H9 (cell line): Measurements from ENCODE around the gene SSNA1. TPM values are rescaled to one million over a fixed set of nuclear protein-coding genes. Genes with fewer than 3 reads are reported as not detected.

Experiments
- DNase-seq: peaks from one replicate; pipeline ENCODE4 v3.0.0-alpha.2; 2017
- H2AFZ ChIP-seq: one replicate; pipeline ENCODE4 v1.6.1; 2013; ENCODE audit warnings: mild to moderate bottlenecking, low read length, control low read depth, moderate library complexity
- H2AK5ac ChIP-seq: 2 replicates; pipeline ENCODE4 v1.6.1; 2013; ENCODE audit warnings: low read length, control low read depth, mixed read lengths; ENCODE audit not compliant: insufficient read length
- H2BK120ac ChIP-seq: one replicate; pipeline ENCODE4 v1.6.1; 2013; ENCODE audit warnings: low read depth, mild to moderate bottlenecking, low read length, control low read depth, inconsistent platforms; ENCODE audit not compliant: poor library complexity, severe bottlenecking
- H2BK12ac ChIP-seq: 2 replicates; pipeline ENCODE4 v1.6.1; 2013; ENCODE audit warnings: low read length, control low read depth, mixed read lengths, low read depth; ENCODE audit not compliant: insufficient read length
- H2BK15ac ChIP-seq: 2 replicates; pipeline ENCODE4 v1.6.1; 2013; ENCODE audit warnings: low read depth, low read length, control low read depth
- H2BK20ac ChIP-seq: one replicate; pipeline ENCODE4 v1.6.1; 2013; ENCODE audit warnings: low read depth, mild to moderate bottlenecking, low read length, control low read depth, inconsistent platforms; ENCODE audit not compliant: poor library complexity, severe bottlenecking
- H2BK5ac ChIP-seq: 2 replicates; pipeline ENCODE4 v1.6.1; 2013; ENCODE audit warnings: low read length, control low read depth, mixed read lengths; ENCODE audit not compliant: insufficient read length
- H3K14ac ChIP-seq: 2 replicates; pipeline ENCODE4 v1.6.1; 2013; ENCODE audit warnings: low read length, control low read depth; ENCODE audit not compliant: insufficient read depth
- H3K18ac ChIP-seq: 2 replicates; pipeline ENCODE4 v1.6.1; 2013; ENCODE audit warnings: low read depth, mild to moderate bottlenecking, mixed read lengths, low read length, control low read depth; ENCODE audit not compliant: insufficient read length
- H3K23ac ChIP-seq: 2 replicates; pipeline ENCODE4 v1.6.1; 2013; ENCODE audit warnings: low read length, control low read depth, mixed read lengths, low read depth; ENCODE audit not compliant: insufficient read length
- H3K23me2 ChIP-seq: 2 replicates; pipeline ENCODE4 v1.6.1; 2013; ENCODE audit warnings: low read depth, mild to moderate bottlenecking, mixed read lengths, low read length, control low read depth; ENCODE audit not compliant: insufficient read length, poor library complexity, severe bottlenecking
- H3K27ac ChIP-seq: 2 replicates; pipeline ENCODE4 v1.5.1; 2013; ENCODE audit warnings: low read length, control low read depth, mixed read lengths, low read depth; ENCODE audit not compliant: insufficient read length
- H3K27me3 ChIP-seq: 2 replicates; pipeline ENCODE4 v1.6.1; 2013; ENCODE audit warnings: low read length, control low read depth, inconsistent platforms; ENCODE audit not compliant: insufficient read depth
- H3K4ac ChIP-seq: 2 replicates; pipeline ENCODE4 v1.6.1; 2013; ENCODE audit warnings: low read depth, mild to moderate bottlenecking, control low read depth, inconsistent platforms, low read length, moderate library complexity
- H3K4me1 ChIP-seq: 2 replicates; pipeline ENCODE4 v1.6.1; 2013; ENCODE audit warnings: low read length, control low read depth, inconsistent platforms; ENCODE audit not compliant: insufficient read depth
- H3K4me2 ChIP-seq: 2 replicates; pipeline ENCODE4 v1.6.1; 2013; ENCODE audit warnings: low read length, control low read depth, mixed read lengths; ENCODE audit not compliant: insufficient read length, insufficient read depth
- H3K56ac ChIP-seq: 2 replicates; pipeline ENCODE4 v1.6.1; 2013; ENCODE audit warnings: low read depth, mild to moderate bottlenecking, mixed read lengths, low read length, control low read depth; ENCODE audit not compliant: insufficient read length
- H3K79me1 ChIP-seq: 2 replicates; pipeline ENCODE4 v1.6.1; 2013; ENCODE audit warnings: low read depth, mild to moderate bottlenecking, moderate library complexity, low read length, control low read depth, inconsistent platforms; ENCODE audit not compliant: insufficient read depth, poor library complexity, severe bottlenecking
- H3K79me2 ChIP-seq: 2 replicates; pipeline ENCODE4 v1.6.1; 2013; ENCODE audit warnings: low read length, control low read depth, inconsistent platforms; ENCODE audit not compliant: insufficient read depth
- H3K9ac ChIP-seq: 2 replicates; pipeline ENCODE4 v1.6.1; 2013; ENCODE audit warnings: low read length, control low read depth, mixed read lengths; ENCODE audit not compliant: insufficient read length; ENCODE audit errors: extremely low read depth
- H3K9me3 ChIP-seq: one replicate; pipeline ENCODE4 v1.6.1; 2013; ENCODE audit warnings: low read depth, low read length, inconsistent platforms; ENCODE audit not compliant: control insufficient read depth
- H3T11ph ChIP-seq: one replicate; pipeline ENCODE4 v1.6.1; 2013; ENCODE audit warnings: mild to moderate bottlenecking, low read length, control low read depth, inconsistent platforms
- H4K20me1 ChIP-seq: one replicate; pipeline ENCODE4 v1.6.1; 2013; ENCODE audit not compliant: control insufficient read depth, insufficient read length, insufficient read depth
- H4K5ac ChIP-seq: 2 replicates; pipeline ENCODE4 v1.6.1; 2013; ENCODE audit warnings: low read depth, mild to moderate bottlenecking, mixed read lengths, low read length, control low read depth; ENCODE audit not compliant: insufficient read length
- H4K8ac ChIP-seq: replicated peaks from 2 replicates; pipeline ENCODE4 v1.6.1; 2013; ENCODE audit warnings: low read length, control low read depth, mixed read lengths, low read depth; ENCODE audit not compliant: insufficient read length
- H4K91ac ChIP-seq: 2 replicates; pipeline ENCODE4 v1.6.1; 2013; ENCODE audit warnings: low read depth, mild to moderate bottlenecking, moderate library complexity, mixed read lengths, low read length, control low read depth; ENCODE audit not compliant: insufficient read length
- H3K27ac Mint-ChIP-seq, 3 experiments: 2 replicates in 2 of 3; 3 replicates in 1 of 3; pipeline ENCODE4 v1.8.0; 2020 to 2021; ENCODE audit warnings: mixed read lengths in 3 of 3, mild to moderate bottlenecking in 1 of 3, moderate library complexity in 1 of 3
- H3K27me3 Mint-ChIP-seq: 2 replicates; pipeline ENCODE4 v1.8.0; 2021; ENCODE audit warnings: low read depth, mild to moderate bottlenecking, moderate library complexity, mixed read lengths
- H3K36me3 Mint-ChIP-seq, 3 experiments: 2 replicates in 2 of 3; 3 replicates in 1 of 3; pipeline ENCODE4 v1.8.0; 2020 to 2021; ENCODE audit warnings: low read depth in 3 of 3, mixed read lengths in 3 of 3; ENCODE audit not compliant: insufficient read depth in 1 of 3
- H3K4me1 Mint-ChIP-seq, 2 experiments: 2 replicates each; pipeline ENCODE4 v1.8.0; 2020; ENCODE audit warnings: mixed read lengths in 2 of 2
- H3K4me3 Mint-ChIP-seq, 2 experiments: 2 replicates in 1 of 2; 3 replicates in 1 of 2; pipeline ENCODE4 v1.8.0; 2020 to 2021; ENCODE audit warnings: mild to moderate bottlenecking in 2 of 2, mixed read lengths in 2 of 2, moderate library complexity in 1 of 2
- H3K9me3 Mint-ChIP-seq, 2 experiments: 2 replicates in 1 of 2; 3 replicates in 1 of 2; pipeline ENCODE4 v1.8.0; 2020; ENCODE audit warnings: mild to moderate bottlenecking in 2 of 2, mixed read lengths in 2 of 2, moderate library complexity in 1 of 2
- WGBS: extraction: QIAGEN DNeasy Blood & Tissue Kit; methylation state at CpG from one replicate; pipeline ENCODE4 v1.1.7; 2013; ENCODE audit warnings: missing lambda C conversion rate, low lambda C conversion rate, mixed read lengths; ENCODE audit not compliant: insufficient read length; ENCODE audit errors: extremely low coverage; 5-methylcytosine and 5-hydroxymethylcytosine counted together
- total RNA-seq: library from RNA; stranded (reverse); gene quantifications from 2 replicates; pipeline ENCODE4 v1.2.1, GENCODE V29; 2021
- TF ChIP-seq, protein P1 (sequence below): fragments of 200-600 bp; sonication (generic); conservative IDR thresholded peaks from 3 replicates; pipeline ENCODE4 v1.8.0; 2021; ENCODE audit warnings: antibody characterized with exemption, mild to moderate bottlenecking

The SSNA1 gene
- total RNA-seq, 1 experiment from 2014 or later, result 69.2 TPM

DNA sequence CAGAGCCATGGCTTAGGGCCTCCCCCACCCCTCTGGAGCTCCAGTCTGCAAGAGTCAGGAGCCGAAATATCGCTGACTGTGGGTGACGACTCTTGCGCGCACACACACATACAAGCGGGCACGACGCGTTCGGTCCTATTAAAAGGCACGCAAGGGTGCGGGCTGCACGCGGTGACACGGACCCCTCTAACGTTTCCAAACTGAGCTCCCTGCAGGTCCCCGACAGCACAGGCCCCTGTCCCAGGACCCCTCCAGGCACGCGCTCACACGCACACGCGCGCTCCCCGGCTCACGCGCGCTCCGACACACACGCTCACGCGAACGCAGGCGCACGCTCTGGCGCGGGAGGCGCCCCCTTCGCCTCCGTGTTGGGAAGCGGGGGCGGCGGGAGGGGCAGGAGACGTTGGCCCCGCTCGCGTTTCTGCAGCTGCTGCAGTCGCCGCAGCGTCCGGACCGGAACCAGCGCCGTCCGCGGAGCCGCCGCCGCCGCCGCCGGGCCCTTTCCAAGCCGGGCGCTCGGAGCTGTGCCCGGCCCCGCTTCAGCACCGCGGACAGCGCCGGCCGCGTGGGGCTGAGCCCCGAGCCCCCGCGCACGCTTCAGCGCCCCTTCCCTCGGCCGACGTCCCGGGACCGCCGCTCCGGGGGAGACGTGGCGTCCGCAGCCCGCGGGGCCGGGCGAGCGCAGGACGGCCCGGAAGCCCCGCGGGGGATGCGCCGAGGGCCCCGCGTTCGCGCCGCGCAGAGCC lies 49.6 kb upstream of the SSNA1 start, which contains the start of gene GRIN1:
GRIN1 (plus strand) TSS at position 433 of the 746 bp plus-strand sequence. CDS start 333 bp downstream, outside the sequence.
- WGBS, result no CpG with 5 or more reads among the region's 104 CpGs
- DNase-seq, result peak; percentile 53
- H3K79me2 ChIP-seq, result no peaks in the 10 kb centered on the region

More for the DNA sequence above, 49.6 kb upstream of the SSNA1 start, which contains the start of gene GRIN1:
- H3K4me1 Mint-ChIP-seq, result peaks cover 0 to 12% of the 10 kb centered on the region in 2 experiments; a peak in 2 of 4 replicates
- no peak within 1 kb of the TSS for H2AFZ ChIP-seq
- peaks cover 2% of the 10 kb centered on the region for H4K20me1 ChIP-seq
- H2BK20ac ChIP-seq, result no peak within 1 kb of the TSS
- no peaks in the 10 kb centered on the region; a peak in 2 of 5 replicates for H3K9me3 Mint-ChIP-seq
- H3K9me3 ChIP-seq, result no peaks in the 10 kb centered on the region
- H4K8ac ChIP-seq, result no peak within 1 kb of the TSS
- H4K5ac ChIP-seq, result no peak within 1 kb of the TSS
- H3K18ac ChIP-seq, result no peak within 1 kb of the TSS
- no peak within 1 kb of the TSS for H2BK12ac ChIP-seq
- H3K56ac ChIP-seq, result no peak within 1 kb of the TSS
- H3K9ac ChIP-seq, result no peak within 1 kb of the TSS
- peaks cover 93% of the 10 kb centered on the region for H3K27me3 Mint-ChIP-seq
- H3K4ac ChIP-seq, result no peak within 1 kb of the TSS
- H3K27ac Mint-ChIP-seq, result peak within 1 kb of the TSS in 1 of 3 experiments; percentile 20; a peak in 1 of 7 replicates
- H3K4me1 ChIP-seq, result no peaks in the 10 kb centered on the region
- no peak within 1 kb of the TSS for H3K23ac ChIP-seq
- H2BK15ac ChIP-seq, result no peak within 1 kb of the TSS
- no peak within 1 kb of the TSS for H2BK5ac ChIP-seq
- no peaks in the 10 kb centered on the region for H3K79me1 ChIP-seq
- H3K27ac ChIP-seq, result no peak within 1 kb of the TSS
- H3T11ph ChIP-seq, result no peak within 1 kb of the TSS
- TF ChIP-seq, protein P1, sequence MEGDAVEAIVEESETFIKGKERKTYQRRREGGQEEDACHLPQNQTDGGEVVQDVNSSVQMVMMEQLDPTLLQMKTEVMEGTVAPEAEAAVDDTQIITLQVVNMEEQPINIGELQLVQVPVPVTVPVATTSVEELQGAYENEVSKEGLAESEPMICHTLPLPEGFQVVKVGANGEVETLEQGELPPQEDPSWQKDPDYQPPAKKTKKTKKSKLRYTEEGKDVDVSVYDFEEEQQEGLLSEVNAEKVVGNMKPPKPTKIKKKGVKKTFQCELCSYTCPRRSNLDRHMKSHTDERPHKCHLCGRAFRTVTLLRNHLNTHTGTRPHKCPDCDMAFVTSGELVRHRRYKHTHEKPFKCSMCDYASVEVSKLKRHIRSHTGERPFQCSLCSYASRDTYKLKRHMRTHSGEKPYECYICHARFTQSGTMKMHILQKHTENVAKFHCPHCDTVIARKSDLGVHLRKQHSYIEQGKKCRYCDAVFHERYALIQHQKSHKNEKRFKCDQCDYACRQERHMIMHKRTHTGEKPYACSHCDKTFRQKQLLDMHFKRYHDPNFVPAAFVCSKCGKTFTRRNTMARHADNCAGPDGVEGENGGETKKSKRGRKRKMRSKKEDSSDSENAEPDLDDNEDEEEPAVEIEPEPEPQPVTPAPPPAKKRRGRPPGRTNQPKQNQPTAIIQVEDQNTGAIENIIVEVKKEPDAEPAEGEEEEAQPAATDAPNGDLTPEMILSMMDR, result no peak
- H2AK5ac ChIP-seq, result no peak within 1 kb of the TSS
- no peaks in the 10 kb centered on the region for H3K36me3 Mint-ChIP-seq
- H3K4me2 ChIP-seq, result peak within 1 kb of the TSS; percentile 7
- H3K23me2 ChIP-seq, result no peaks in the 10 kb centered on the region
- no peak within 1 kb of the TSS for H2BK120ac ChIP-seq
- no peak within 1 kb of the TSS for H3K14ac ChIP-seq
- H4K91ac ChIP-seq, result no peak within 1 kb of the TSS
- H3K27me3 ChIP-seq, result peaks cover 29% of the 10 kb centered on the region; the same call in 1 of the 2 replicates
- peak within 1 kb of the TSS in 1 of 2 experiments; percentile 74; a peak in 3 of 5 replicates for H3K4me3 Mint-ChIP-seq
